Motor neuron (in vitro differentiated cells): Measurements from ENCODE around the gene ARID5B. TPM values are rescaled to one million over a fixed set of nuclear protein-coding genes. Genes with fewer than 3 reads are reported as not detected.

ENCODE experiments used
- ATAC-seq, 8 experiments: fragments of 200-7000 bp; cut with Tn5 transposase; replicated peaks in 6 of 8; 2 replicates each; pipeline ENCODE4 v1.8.0; 2021; ENCODE audit warnings: mild to moderate bottlenecking in 8 of 8, moderate library complexity in 8 of 8
- H3K27ac ChIP-seq, 2 donors: fragments of 250-450 bp; sonication (Bioruptor Pico); 2 replicates each; pipeline ENCODE4 v1.9.0; 2021; ENCODE audit warnings: antibody characterized with exemption in 2 of 2, mild to moderate bottlenecking in 2 of 2, moderate library complexity in 1 of 2
- H3K4me1 ChIP-seq, 2 donors: fragments of 250-450 bp; sonication (Bioruptor Pico); replicated peaks in 1 of 2; 2 replicates each; pipeline ENCODE4 v1.6.1; 2021; ENCODE audit warnings: antibody characterized with exemption in 2 of 2, mild to moderate bottlenecking in 2 of 2, moderate library complexity in 1 of 2
- H3K4me3 ChIP-seq, 5 donors: fragments of 250-450 bp; sonication (Bioruptor Pico); 2 replicates each; pipeline ENCODE4 v1.9.0; 2021; ENCODE audit warnings: antibody characterized with exemption in 5 of 5, mild to moderate bottlenecking in 5 of 5, moderate library complexity in 4 of 5
- WGBS, 10 experiments: fragments of 450-650 bp; shearing (Covaris generic); methylation state at CpG; one replicate each; pipeline ENCODE4 v1.0.0; 2022; 5-methylcytosine and 5-hydroxymethylcytosine counted together
- in situ Hi-C, 9 experiments: fragments of 400-800 bp; cut with MboI; loops; one replicate each; pipeline ENCODE4 v1.15.0; 2021; ENCODE audit warnings: low sequenced_read_pairs in 9 of 9, low pct_unique_long_range_greater_than_20kb in 2 of 9; ENCODE audit not compliant: unreplicated experiment in 9 of 9
- total RNA-seq, 8 experiments: library from RNA; unstranded; fragments of 300-600 nt; gene quantifications; 2 replicates each; pipeline versions ENCODE4 v1.2.3 to v1.2.4, GENCODE V29; 2022

Gene ARID5B
- total RNA-seq, 8 experiments from 2014 or later = 5.7 to 53.4 (median 14.7) TPM

- in situ Hi-C loops = no loop called here
- peak overlapping the region; percentile 46 to 79 for H3K27ac ChIP-seq
- peaks cover 35 to 45% of the 10 kb centered on the region in 2 donors for H3K4me1 ChIP-seq
- peak; percentile 53 to 83 (median 76) for ATAC-seq
- 8 to 100% (median 60%) methylated on average over 1 to 3 of the region's 3 CpGs; no CpG with 5 or more reads in 1 of the 10 experiments for WGBS, 10 experiments
- H3K4me3 ChIP-seq = no peak overlapping the region
Observed at GRCh38 chr10:62083412-62084267, 182.1 kb downstream of the ARID5B start.

- ATAC-seq = no peak
- H3K4me1 ChIP-seq = peaks cover 35 to 45% of the 10 kb centered on the region in 2 donors
- no peak overlapping the region for H3K4me3 ChIP-seq
- no peak overlapping the region for H3K27ac ChIP-seq
- WGBS, 10 experiments = 46 to 100% (median 82%) methylated on average over 1 to 2 of the region's 2 CpGs; no CpG with 5 or more reads in 1 of the 10 experiments
- in situ Hi-C loops = no loop called here
Observed at GRCh38 chr10:62084451-62084850, 183.0 kb downstream of the ARID5B start.

GRCh38 chr10:62085404-62085803 is 183.9 kb downstream of the ARID5B start:
- ATAC-seq = no peak
- 63 to 100% (median 100%) methylated on average over 1 to 2 of the region's 2 CpGs; no CpG with 5 or more reads in 1 of the 10 experiments for WGBS, 10 experiments
- Histone ChIP-seq H3K4me1 (peaks cover 35 to 45% of the 10 kb centered on the region in 2 donors), H3K4me3 (no peak overlapping the region), H3K27ac (no peak overlapping the region)
- in situ Hi-C loops = no loop called here

GRCh38 chr10:62085821-62086220 is 184.3 kb downstream of the ARID5B start:
- Histone ChIP-seq H3K27ac (no peak overlapping the region), H3K4me3 (no peak overlapping the region), H3K4me1 (peaks cover 34 to 40% of the 10 kb centered on the region in 2 donors)
- no peak for ATAC-seq
- WGBS, 10 experiments = 80 to 100% (median 95%) methylated on average over 1 to 2 of the region's 2 CpGs; no CpG with 5 or more reads in 2 of the 10 experiments
- in situ Hi-C loops = no loop called here

- Histone ChIP-seq H3K27ac (no peak overlapping the region), H3K4me1 (peaks cover 19 to 25% of the 10 kb centered on the region in 2 donors), H3K4me3 (no peak overlapping the region)
- in situ Hi-C loops = no loop called here
- 0 to 100% (median 83%) methylated on average over 1 to 2 of the region's 2 CpGs for WGBS, 10 experiments
- ATAC-seq = peak in 3 of 8 experiments; percentile 14 to 55 (median 45)
Observed at GRCh38 chr10:62087329-62087728, 185.8 kb downstream of the ARID5B start.

GRCh38 chr10:62088786-62089185 is 187.3 kb downstream of the ARID5B start:
- no peak overlapping the region for H3K27ac ChIP-seq
- no peak for ATAC-seq
- H3K4me1 ChIP-seq = peaks cover 5 to 21% of the 10 kb centered on the region in 2 donors
- H3K4me3 ChIP-seq = no peak overlapping the region
- WGBS, 10 experiments = 80 to 100% (median 95%) methylated on average over 1 to 3 of the region's 3 CpGs
- in situ Hi-C loops = no loop called here

GRCh38 chr10:62092301-62093030 is 191.0 kb downstream of the ARID5B start:
- no peak overlapping the region for H3K27ac ChIP-seq
- no peak overlapping the region for H3K4me3 ChIP-seq
- in situ Hi-C loops = no loop called here
- ATAC-seq = no peak
- peaks cover 20 to 43% of the 10 kb centered on the region in 2 donors for H3K4me1 ChIP-seq
- 77 to 100% (median 95%) methylated on average over 1 to 13 of the region's 22 CpGs; no CpG with 5 or more reads in 1 of the 10 experiments for WGBS, 10 experiments

GRCh38 chr10:62093863-62094291 is 192.4 kb downstream of the ARID5B start:
- Histone ChIP-seq H3K27ac (peak overlapping the region in 1 of 2 donors; percentile 92), H3K4me3 (no peak overlapping the region), H3K4me1 (peaks cover 20 to 43% of the 10 kb centered on the region in 2 donors)
- 20 to 100% (median 91%) methylated on average over 2 to 4 of the region's 4 CpGs for WGBS, 10 experiments
- in situ Hi-C loops = no loop called here
- ATAC-seq = peak in 2 of 8 experiments; percentile 27 to 53

- H3K4me1 ChIP-seq = peaks cover 20 to 43% of the 10 kb centered on the region in 2 donors
- 29 to 94% (median 38%) methylated on average over 2 to 12 of the region's 12 CpGs for WGBS, 10 experiments
- peak overlapping the region in 1 of 5 donors; percentile 5 for H3K4me3 ChIP-seq
- in situ Hi-C loops = no loop called here
- peak in 5 of 8 experiments; percentile 68 to 88 (median 84) for ATAC-seq
- H3K27ac ChIP-seq = peak overlapping the region; percentile 66 to 92
Observed at GRCh38 chr10:62095181-62096122, 194.0 kb downstream of the ARID5B start.

- in situ Hi-C loops = no loop called here
- 26 to 100% (median 83%) methylated on average over 1 to 4 of the region's 4 CpGs; no CpG with 5 or more reads in 1 of the 10 experiments for WGBS, 10 experiments
- peaks cover 20 to 43% of the 10 kb centered on the region in 2 donors for H3K4me1 ChIP-seq
- H3K27ac ChIP-seq = peak overlapping the region; percentile 51 to 92
- no peak overlapping the region for H3K4me3 ChIP-seq
- ATAC-seq = no peak
Observed at GRCh38 chr10:62096256-62096933, 194.9 kb downstream of the ARID5B start.

- peaks cover 20 to 36% of the 10 kb centered on the region in 2 donors for H3K4me1 ChIP-seq
- WGBS, 10 experiments = 20 to 100% (median 90%) methylated on average over 1 to 12 of the region's 14 CpGs; no CpG with 5 or more reads in 1 of the 10 experiments
- in situ Hi-C loops = no loop called here
Observed at GRCh38 chr10:62098278-62099121, 197.0 kb downstream of the ARID5B start.

More at GRCh38 chr10:62098278-62099121, 197.0 kb downstream of the ARID5B start:
- Histone ChIP-seq H3K4me3 (no peak overlapping the region), H3K27ac (no peak overlapping the region)
- no peak for ATAC-seq
